GM12875 (cell line): ENCODE data around the gene UQCRQ.
"Not testable (repeated sequence)": the region's sequence is repeated elsewhere in the genome, so short reads cannot be mapped to it uniquely, and the experiment has no call there.

ENCODE experiments used
- H3K4me3 ChIP-seq: one replicate; pipeline ENCODE4 v1.5.1; 2011; ENCODE audit warnings: low read depth, low read length, control low read depth
- CTCF ChIP-seq: IDR thresholded peaks from 2 replicates; pipeline ENCODE4 v1.5.1; 2011; ENCODE audit warnings: low read depth, mild to moderate bottlenecking, control low read depth, inconsistent platforms, low read length, moderate library complexity, borderline replicate concordance; ENCODE audit not compliant: insufficient read depth

UQCRQ gene

GRCh38 chr5:132854301-132854700, 12.1 kb upstream of the UQCRQ start:
- no peak overlapping the region for H3K4me3 ChIP-seq
- TF ChIP-seq CTCF, result no peak

- H3K4me3 ChIP-seq, result not testable (repeated sequence)
Observed at GRCh38 chr5:132854992-132855391, 11.4 kb upstream of the UQCRQ start.

DNA sequence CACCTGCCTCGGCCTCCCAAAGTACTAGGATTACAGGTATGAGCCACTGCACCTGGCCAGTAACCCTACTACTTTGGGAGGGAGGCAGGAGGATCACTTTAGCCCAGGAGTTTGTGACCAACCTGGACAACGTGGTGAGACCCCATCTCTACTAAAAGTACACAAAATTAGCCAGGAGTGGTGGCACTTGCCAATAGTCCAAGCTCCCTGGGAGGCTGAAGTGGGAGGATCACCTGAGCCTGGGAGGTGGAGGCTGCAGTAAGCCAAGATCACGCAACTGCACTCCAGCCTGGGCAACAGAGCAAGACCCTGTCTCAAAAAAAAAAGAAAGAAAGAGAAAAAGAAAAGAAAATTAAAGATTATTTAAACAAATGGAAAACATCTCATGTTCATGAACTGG, 10.4 kb upstream of the UQCRQ start:
- no peak for TF ChIP-seq CTCF
- no peak overlapping the region for H3K4me3 ChIP-seq

GRCh38 chr5:132859889-132860437, 6.5 kb upstream of the UQCRQ start:
- no peak overlapping the region for H3K4me3 ChIP-seq
- no peak for TF ChIP-seq CTCF

DNA sequence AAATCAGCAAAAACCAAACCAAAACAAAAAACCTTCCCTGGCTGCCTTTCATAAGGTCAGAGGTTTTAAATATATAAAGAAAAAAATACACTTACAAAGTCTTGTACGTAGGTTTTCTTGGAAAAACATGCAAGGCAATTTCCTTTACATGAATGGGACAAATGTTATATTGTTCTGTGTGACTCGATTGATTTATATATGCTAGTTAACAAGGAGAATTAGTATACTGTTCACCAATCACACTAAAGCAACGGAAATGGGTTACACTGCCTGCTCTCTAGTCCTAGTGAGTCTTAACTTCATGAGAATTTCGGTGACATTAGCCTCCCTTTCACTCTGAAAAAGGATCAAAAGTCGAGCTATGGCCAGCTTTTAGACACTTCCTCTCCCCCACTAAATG, 5.7 kb upstream of the UQCRQ start:
- TF ChIP-seq CTCF, result no peak
- H3K4me3 ChIP-seq, result no peak overlapping the region

GRCh38 chr5:132865668-132866341, 637 bp upstream of the UQCRQ start:
- TF ChIP-seq CTCF, result no peak
- H3K4me3 ChIP-seq, result peak overlapping the region; percentile 85

DNA sequence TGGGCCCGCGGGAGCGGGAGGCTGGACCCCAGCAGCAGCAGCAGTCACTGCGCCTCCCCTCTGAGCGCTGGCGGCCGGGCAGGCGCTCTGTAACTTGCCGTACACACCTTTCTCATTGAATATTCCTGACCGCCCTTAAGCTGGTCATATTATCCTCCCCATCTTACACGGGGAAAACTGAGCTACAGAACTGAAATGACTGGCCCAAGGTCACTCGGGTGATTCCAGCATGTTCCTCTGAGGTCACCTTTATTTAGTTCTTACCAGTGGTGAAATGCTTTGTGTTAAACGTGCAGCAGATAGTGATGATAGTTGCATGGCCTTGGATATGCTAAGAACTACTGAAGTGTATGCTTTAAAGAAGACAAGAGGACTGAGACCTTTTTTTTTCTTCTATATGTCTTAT, 607 bp downstream of the UQCRQ start:
- no peak for TF ChIP-seq CTCF

DNA sequence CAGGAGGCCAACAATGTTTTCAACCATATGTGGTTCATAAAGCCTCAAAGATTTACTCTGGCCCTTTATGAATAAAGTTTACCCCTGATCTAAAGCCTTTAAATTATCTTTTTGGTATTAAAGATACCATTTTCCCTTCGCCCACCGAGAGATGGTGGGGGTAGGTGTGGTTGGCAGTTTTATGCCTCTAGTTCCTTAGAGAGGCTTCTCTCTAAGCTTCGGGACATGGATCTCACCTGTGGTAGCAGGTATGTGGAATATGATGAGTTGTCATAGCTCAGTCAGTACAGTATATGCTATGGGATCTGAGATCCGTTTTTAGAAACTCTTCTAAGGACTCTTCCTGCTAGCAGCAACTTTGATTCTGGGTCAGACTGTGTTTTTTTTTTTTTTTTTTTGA, 2.3 kb downstream of the UQCRQ start:
- TF ChIP-seq CTCF, result no peak
- H3K4me3 ChIP-seq, result no peak overlapping the region

More for the DNA sequence above, 607 bp downstream of the UQCRQ start:
- H3K4me3 ChIP-seq, result peak overlapping the region; percentile 85
